ENCODE measurements around the gene DNAJC2. TPM values are rescaled to one million over a fixed set of nuclear protein-coding genes. Genes with fewer than 3 reads are reported as not detected.
"Not testable (repeated sequence)": the region's sequence is repeated elsewhere in the genome, so short reads cannot be mapped to it uniquely, and the experiment has no call there.

The DNAJC2 gene
- total RNA-seq, 4 donors from 2014 or later: 13.2 to 28.1 (median 18.2) TPM

GRCh38 chr7:103279963-103280802 lies 64.4 kb downstream of the DNAJC2 start:
- intact Hi-C loops (cut with DNase I); H3K27me3 ChIP-seq; H3K36me3 ChIP-seq; H3K4me1 ChIP-seq; H3K27ac ChIP-seq; H3K9me3 ChIP-seq: not testable (repeated sequence)
- peak in 1 of 2 donors; percentile 13 for TF ChIP-seq POLR2A (IDR thresholded peaks at IDR 0.05)
- peak overlapping the region; percentile 35 to 73 (median 56) for H3K4me3 ChIP-seq (replicated peaks in 1 of 3)
- 1 to 3% methylated on average over 39 to 64 of the region's 71 CpGs for WGBS, 2 donors
- peak; percentile 77 to 79 for DNase-seq

GRCh38 chr7:103279636-103279962 lies 65.0 kb downstream of the DNAJC2 start:
- peak overlapping the region; percentile 35 to 73 (median 56) for H3K4me3 ChIP-seq (replicated peaks in 1 of 3)
- H3K27ac ChIP-seq; H3K27me3 ChIP-seq; H3K36me3 ChIP-seq; H3K4me1 ChIP-seq; intact Hi-C loops (cut with DNase I); H3K9me3 ChIP-seq: not testable (repeated sequence)
- WGBS, 2 donors: 2% methylated on average over 12 of the region's 12 CpGs
- DNase-seq: peak; percentile 28 to 40

- intact Hi-C loops (cut with DNase I); H3K4me3 ChIP-seq (replicated peaks in 1 of 3); H3K27ac ChIP-seq; H3K36me3 ChIP-seq; H3K9me3 ChIP-seq; DNase-seq; H3K4me1 ChIP-seq; H3K27me3 ChIP-seq: not testable (repeated sequence)
- WGBS, 2 donors: 86 to 89% methylated on average over 2 of the region's 2 CpGs
Measured at GRCh38 chr7:103278195-103278594, 66.4 kb downstream of the DNAJC2 start.

- H3K36me3 ChIP-seq; H3K27ac ChIP-seq; DNase-seq; H3K27me3 ChIP-seq; H3K4me1 ChIP-seq; H3K4me3 ChIP-seq (replicated peaks in 1 of 3); H3K9me3 ChIP-seq; intact Hi-C loops (cut with DNase I): not testable (repeated sequence)
- 100% methylated on average over 1 of the region's 24 CpGs; no CpG with 5 or more reads in 1 of the 2 donors for WGBS, 2 donors
Measured at GRCh38 chr7:103274867-103275266, 69.7 kb downstream of the DNAJC2 start.

- WGBS, 2 donors: 93 to 96% methylated on average over 6 of the region's 6 CpGs
- H3K27me3 ChIP-seq; H3K36me3 ChIP-seq; H3K9me3 ChIP-seq; H3K4me3 ChIP-seq (replicated peaks in 1 of 3); H3K4me1 ChIP-seq; DNase-seq; H3K27ac ChIP-seq; intact Hi-C loops (cut with DNase I): not testable (repeated sequence)
Measured at GRCh38 chr7:103273374-103273773, 71.2 kb downstream of the DNAJC2 start.

GRCh38 chr7:103266229-103266628 lies 78.3 kb downstream of the DNAJC2 start:
- H3K4me1 ChIP-seq; intact Hi-C loops (cut with DNase I); H3K27me3 ChIP-seq; H3K4me3 ChIP-seq (replicated peaks in 1 of 3); DNase-seq; H3K27ac ChIP-seq; H3K9me3 ChIP-seq; H3K36me3 ChIP-seq: not testable (repeated sequence)
- WGBS, 2 donors: 56 to 71% methylated on average over 2 of the region's 2 CpGs

- H3K9me3 ChIP-seq; H3K4me1 ChIP-seq; H3K4me3 ChIP-seq (replicated peaks in 1 of 3); DNase-seq; H3K27ac ChIP-seq; intact Hi-C loops (cut with DNase I); H3K36me3 ChIP-seq; H3K27me3 ChIP-seq: not testable (repeated sequence)
- WGBS, 2 donors: 88 to 91% methylated on average over 2 of the region's 2 CpGs
Measured at GRCh38 chr7:103264054-103264453, 80.5 kb downstream of the DNAJC2 start.

Small RNAs within 50 kb of the gene (small RNA-seq; reads per million reads assigned to genes)
- gene RPS29P16: not detected

Other genes with a start within 250 kb of the DNAJC2 start
- 10 to 100 TPM; 20.3 to 46.7 (median 34.4) TPM for gene NAPEPLD, start 195.7 kb downstream of the DNAJC2 start, total RNA-seq
- 10 to 100 TPM; 52.1 to 77.4 (median 61.2) TPM for gene PMPCB, start 47.3 kb downstream of the DNAJC2 start, total RNA-seq
- gene PSMC2, start 2.9 kb upstream of the DNAJC2 start, total RNA-seq: 100 to 1,000 TPM in 3 of 4 donors, 10 to 100 TPM in 1; 90.8 to 144 (median 113) TPM
- gene SLC26A5, start 101.4 kb upstream of the DNAJC2 start, total RNA-seq: 1 to 10 TPM; 1.9 to 4.0 (median 3.5) TPM

Data from thyroid gland (tissue), 4 donors.